NB4 (cell line): Measurements from ENCODE around the gene SLX9.

Source experiments
- DNase-seq: peaks from one replicate; pipeline ENCODE4 v3.0.0; 2010; ENCODE audit warnings: low read depth
- H3K4me3 ChIP-seq: one replicate; pipeline ENCODE4 v1.5.1; 2011; ENCODE audit warnings: mild to moderate bottlenecking, low read depth, low read length, moderate library complexity
- CTCF ChIP-seq: IDR thresholded peaks from one replicate; pipeline ENCODE4 v1.5.1; 2012; ENCODE audit warnings: low read depth, low read length
- MAX ChIP-seq: IDR thresholded peaks from 2 replicates; pipeline ENCODE4 v1.6.1; 2011; ENCODE audit warnings: low read depth, low read length
- MYC ChIP-seq: IDR thresholded peaks from 2 replicates; pipeline ENCODE4 v1.6.1; 2011; ENCODE audit warnings: low read depth, low read length
- POLR2A ChIP-seq: IDR thresholded peaks from 2 replicates; pipeline ENCODE4 v1.6.1; 2011; ENCODE audit warnings: mild to moderate bottlenecking; ENCODE audit not compliant: insufficient read length; ENCODE audit errors: extremely low read depth

Gene SLX9

GRCh38 chr21:44977616-44978340, 37.9 kb downstream of the SLX9 start:
- H3K4me3 ChIP-seq = no peak overlapping the region
- TF ChIP-seq MAX = no peak
- no peak for TF ChIP-seq POLR2A
- TF ChIP-seq CTCF = no peak
- no peak for DNase-seq

GRCh38 chr21:44979687-44980561, 40.1 kb downstream of the SLX9 start:
- TF ChIP-seq MYC (no peak), MAX (no peak), POLR2A (no peak), CTCF (no peak)
- DNase-seq = no peak

GRCh38 chr21:44980562-44981489, 41.0 kb downstream of the SLX9 start:
- H3K4me3 ChIP-seq = no peak overlapping the region
- no peak for TF ChIP-seq CTCF
- no peak for TF ChIP-seq MAX
- TF ChIP-seq POLR2A = no peak
- TF ChIP-seq MYC = no peak
- no peak for DNase-seq

More at GRCh38 chr21:44979687-44980561, 40.1 kb downstream of the SLX9 start:
- no peak overlapping the region for H3K4me3 ChIP-seq

GRCh38 chr21:44982558-44983250, 42.9 kb downstream of the SLX9 start:
- H3K4me3 ChIP-seq = no peak overlapping the region
- DNase-seq = no peak

More at GRCh38 chr21:44982558-44983250, 42.9 kb downstream of the SLX9 start:
- TF ChIP-seq POLR2A (no peak), MAX (no peak), MYC (no peak), CTCF (no peak)
